AG09319 (cell line): ENCODE data around the gene SBF1.

ENCODE experiments used
- DNase-seq: peaks from one replicate; pipeline ENCODE4 v3.0.0-alpha.2; 2010; ENCODE audit warnings: low read depth; ENCODE audit errors: extremely low read depth
- CTCF ChIP-seq: IDR thresholded peaks from 2 replicates; pipeline ENCODE4 v1.5.1; 2011; ENCODE audit warnings: low read depth, mild to moderate bottlenecking, inconsistent platforms, low read length, moderate library complexity

SBF1 gene

GRCh38 chr22:50473855-50474671 is 772 bp downstream of the SBF1 start:
- no peak for TF ChIP-seq CTCF
- DNase-seq, result no peak

DNA sequence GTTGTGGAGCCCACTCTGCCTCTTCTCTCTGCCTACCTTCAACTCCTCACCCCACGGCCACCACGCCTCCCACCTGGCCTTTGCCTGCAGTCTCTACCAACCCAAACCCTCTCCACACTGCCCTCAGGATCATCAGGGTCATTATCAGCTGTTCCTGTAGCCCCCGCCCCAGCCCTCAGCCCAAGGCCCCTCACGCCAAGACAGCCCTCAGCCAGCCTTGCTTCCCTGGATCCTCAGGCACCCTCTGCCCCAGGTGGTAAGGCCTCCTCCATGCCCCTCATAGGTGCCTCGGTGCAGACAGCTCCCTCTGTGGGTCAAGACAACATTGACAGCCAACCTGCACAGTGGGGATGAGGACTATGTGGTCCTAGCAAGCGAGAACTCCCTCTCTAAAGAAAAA is 1.7 kb downstream of the SBF1 start:
- TF ChIP-seq CTCF, result peak; percentile 11
- no peak for DNase-seq

DNA sequence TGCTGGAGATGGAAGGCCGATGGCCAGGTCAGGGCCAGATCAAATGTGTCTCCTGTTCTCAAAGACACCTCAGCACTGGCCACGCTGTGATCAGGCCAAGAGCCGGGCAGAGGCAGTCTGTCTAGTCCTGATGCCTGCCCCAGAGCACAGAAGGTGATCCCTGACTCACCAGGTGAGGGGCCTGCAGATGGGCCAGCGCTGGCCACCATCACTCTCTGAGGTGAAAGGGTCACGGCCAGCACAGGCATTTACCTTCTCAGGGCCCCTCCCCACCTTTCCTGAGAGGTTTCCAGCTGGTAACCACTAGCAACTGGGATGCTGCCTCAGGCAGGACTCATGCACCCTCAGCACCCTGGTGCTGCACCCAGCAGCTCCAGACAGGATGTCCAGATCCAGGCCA is 2.9 kb downstream of the SBF1 start:
- DNase-seq, result no peak
- no peak for TF ChIP-seq CTCF

- DNase-seq, result no peak
- TF ChIP-seq CTCF, result no peak
Observed at GRCh38 chr22:50471197-50471847, 3.5 kb downstream of the SBF1 start.

DNA sequence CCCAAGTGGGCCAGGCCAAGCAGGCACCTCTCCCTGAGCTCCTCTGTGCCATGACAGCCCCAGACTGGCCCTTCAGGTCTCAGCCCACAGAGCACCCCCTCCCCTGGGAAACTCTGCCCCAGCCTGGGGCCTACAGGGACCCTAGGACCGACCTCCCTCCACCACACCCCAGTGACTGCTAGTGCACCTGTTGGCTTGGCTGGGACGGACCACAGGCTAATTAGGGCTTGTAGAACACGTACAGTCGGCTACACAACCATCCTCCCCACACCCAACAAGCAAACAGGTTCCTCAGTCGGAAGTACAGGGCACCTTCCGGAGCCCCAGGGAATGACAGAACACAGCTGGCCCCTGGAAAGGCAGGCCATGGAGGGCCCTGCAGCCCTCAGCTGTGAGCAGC is 4.3 kb downstream of the SBF1 start:
- no peak for TF ChIP-seq CTCF
- no peak for DNase-seq

- TF ChIP-seq CTCF, result no peak
- DNase-seq, result no peak
Observed at GRCh38 chr22:50469377-50470305, 5.2 kb downstream of the SBF1 start.

GRCh38 chr22:50468626-50469025 is 6.2 kb downstream of the SBF1 start:
- no peak for TF ChIP-seq CTCF
- DNase-seq, result no peak
